H1 (cell line): Measurements from ENCODE around the gene PRSS8. TPM values are rescaled to one million over a fixed set of nuclear protein-coding genes. Genes with fewer than 3 reads are reported as not detected.

Experiments used
- CHD1 ChIP-seq: IDR thresholded peaks from 2 replicates; pipeline ENCODE4 v1.6.1; 2012; ENCODE audit warnings: low read depth, low read length, improper control_type of control experiment
- HDAC6 ChIP-seq: IDR thresholded peaks from one replicate; pipeline ENCODE4 v1.7.1; 2012; ENCODE audit warnings: low read depth, mild to moderate bottlenecking, inconsistent platforms, low read length, moderate library complexity
- JUND ChIP-seq: IDR thresholded peaks from 2 replicates; pipeline ENCODE4 v1.6.1; 2011; ENCODE audit warnings: mild to moderate bottlenecking, improper control_type of control experiment, low read length
- KDM4A ChIP-seq: IDR thresholded peaks from one replicate; pipeline ENCODE4 v1.7.1; 2012; ENCODE audit warnings: low read depth, mild to moderate bottlenecking, moderate library complexity, low read length, inconsistent platforms; ENCODE audit not compliant: severe bottlenecking
- NANOG ChIP-seq: IDR thresholded peaks from 2 replicates; pipeline ENCODE4 v1.6.1; 2011; ENCODE audit warnings: low read length, low read depth, mild to moderate bottlenecking, inconsistent platforms; ENCODE audit not compliant: insufficient read depth, poor library complexity, severe bottlenecking
- POLR2A ChIP-seq, 2 experiments: IDR thresholded peaks; 1 replicate in 1 of 2; 2 replicates in 1 of 2; pipeline ENCODE4 v1.6.1; 2011; ENCODE audit warnings: low read depth in 2 of 2, low read length in 2 of 2, mild to moderate bottlenecking in 2 of 2; ENCODE audit errors: control extremely low read depth in 1 of 2
- USF2 ChIP-seq: IDR thresholded peaks from 2 replicates; pipeline ENCODE4 v1.6.1; 2011; ENCODE audit warnings: low read length, improper control_type of control experiment
- polyA plus RNA-seq, 7 experiments: library from polyadenylated mRNA; depleted of rRNA in 3 of 7; stranded (reverse) in 5 of 7; unstranded in 2 of 7; fragments of >200 nt in 5 of 7; fragments of 200-250 nt in 2 of 7; gene quantifications; 1 replicate in 5 of 7; 2 replicates in 1 of 7; 4 replicates in 1 of 7; pipeline versions ENCODE4 v1.2.1 to v1.2.3, GENCODE V29; 2011 to 2013; ENCODE audit warnings: missing spikeins in 2 of 7, mixed read lengths in 2 of 7
- total RNA-seq: library from RNA; stranded (reverse); fragmentation: NEBNext Ultra II Directional; extraction: Animal tissue kit (Norgen Biotek cat#: 25700); gene quantifications from 2 replicates; pipeline ENCODE4 v1.2.1, GENCODE V29; 2021
- TF ChIP-seq, protein P1 (sequence below): fragments of 300-600 bp; sonication (generic); IDR thresholded peaks from 2 replicates; pipeline ENCODE4 v1.7.1; 2012; ENCODE audit warnings: low read length, moderate library complexity, mild to moderate bottlenecking, inconsistent platforms; ENCODE audit not compliant: insufficient replicate concordance

PRSS8 gene
- total and polyA plus RNA-seq, 2 of the 8 experiments (the other 6 are each of a cell fraction or from before 2014, with no cell fraction given), result 87.7 to 273 TPM

DNA sequence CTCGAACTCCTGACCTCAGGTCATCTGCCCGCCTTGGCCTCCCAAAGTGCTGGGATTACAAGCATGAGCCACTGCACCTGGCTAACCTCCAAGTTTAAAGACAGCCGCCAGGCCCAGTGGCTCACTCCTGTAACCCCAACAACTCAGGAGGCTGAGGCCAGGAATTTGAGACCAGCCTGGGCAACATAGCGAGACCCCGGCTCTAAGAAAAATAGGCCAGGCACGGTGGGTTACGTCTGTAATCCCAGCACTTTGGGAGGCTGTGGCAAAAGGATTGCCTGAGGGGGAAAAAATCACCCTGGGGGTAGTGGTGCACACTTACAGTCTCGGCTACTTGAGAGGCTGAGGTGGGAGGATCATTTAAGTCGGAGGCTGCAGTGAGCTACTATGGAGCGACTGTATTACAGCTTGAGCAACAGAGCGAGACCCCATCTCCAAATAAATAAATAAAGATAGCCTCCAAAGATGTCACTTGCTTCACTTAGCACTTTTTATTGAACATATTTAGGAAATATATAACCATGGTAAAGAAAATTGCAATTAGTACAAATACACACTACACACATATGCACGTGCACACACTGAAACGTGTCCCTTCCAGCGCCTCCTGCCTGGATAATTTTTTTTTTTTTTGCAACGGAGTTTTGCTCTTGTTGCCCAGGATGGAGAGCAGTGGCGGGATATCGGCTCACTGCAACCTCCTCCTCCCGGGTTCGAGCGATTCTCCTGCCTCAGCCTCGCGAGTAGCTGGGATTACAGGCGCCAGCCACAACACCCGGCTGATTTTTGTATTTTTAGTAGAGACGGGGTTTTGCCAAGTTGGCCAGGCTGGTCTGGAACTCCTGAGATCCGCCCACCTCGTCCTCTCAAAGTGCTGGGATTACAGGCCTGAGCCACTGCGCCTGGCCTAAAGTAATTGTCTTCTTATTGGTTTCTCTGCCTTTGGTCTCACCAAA is 28.7 kb downstream of the PRSS8 start (continued):
- TF ChIP-seq KDM4A (no peak), JUND (no peak), POLR2A (IDR thresholded peaks at IDR 0.05; ENCODE audit: control extremely low read depth in 1 of 2, low read depth in 2 of 2, low read length in 2 of 2) (no peak), USF2 (no peak), CHD1 (no peak), NANOG (no peak), HDAC6 (no peak)
- TF ChIP-seq, protein P1, sequence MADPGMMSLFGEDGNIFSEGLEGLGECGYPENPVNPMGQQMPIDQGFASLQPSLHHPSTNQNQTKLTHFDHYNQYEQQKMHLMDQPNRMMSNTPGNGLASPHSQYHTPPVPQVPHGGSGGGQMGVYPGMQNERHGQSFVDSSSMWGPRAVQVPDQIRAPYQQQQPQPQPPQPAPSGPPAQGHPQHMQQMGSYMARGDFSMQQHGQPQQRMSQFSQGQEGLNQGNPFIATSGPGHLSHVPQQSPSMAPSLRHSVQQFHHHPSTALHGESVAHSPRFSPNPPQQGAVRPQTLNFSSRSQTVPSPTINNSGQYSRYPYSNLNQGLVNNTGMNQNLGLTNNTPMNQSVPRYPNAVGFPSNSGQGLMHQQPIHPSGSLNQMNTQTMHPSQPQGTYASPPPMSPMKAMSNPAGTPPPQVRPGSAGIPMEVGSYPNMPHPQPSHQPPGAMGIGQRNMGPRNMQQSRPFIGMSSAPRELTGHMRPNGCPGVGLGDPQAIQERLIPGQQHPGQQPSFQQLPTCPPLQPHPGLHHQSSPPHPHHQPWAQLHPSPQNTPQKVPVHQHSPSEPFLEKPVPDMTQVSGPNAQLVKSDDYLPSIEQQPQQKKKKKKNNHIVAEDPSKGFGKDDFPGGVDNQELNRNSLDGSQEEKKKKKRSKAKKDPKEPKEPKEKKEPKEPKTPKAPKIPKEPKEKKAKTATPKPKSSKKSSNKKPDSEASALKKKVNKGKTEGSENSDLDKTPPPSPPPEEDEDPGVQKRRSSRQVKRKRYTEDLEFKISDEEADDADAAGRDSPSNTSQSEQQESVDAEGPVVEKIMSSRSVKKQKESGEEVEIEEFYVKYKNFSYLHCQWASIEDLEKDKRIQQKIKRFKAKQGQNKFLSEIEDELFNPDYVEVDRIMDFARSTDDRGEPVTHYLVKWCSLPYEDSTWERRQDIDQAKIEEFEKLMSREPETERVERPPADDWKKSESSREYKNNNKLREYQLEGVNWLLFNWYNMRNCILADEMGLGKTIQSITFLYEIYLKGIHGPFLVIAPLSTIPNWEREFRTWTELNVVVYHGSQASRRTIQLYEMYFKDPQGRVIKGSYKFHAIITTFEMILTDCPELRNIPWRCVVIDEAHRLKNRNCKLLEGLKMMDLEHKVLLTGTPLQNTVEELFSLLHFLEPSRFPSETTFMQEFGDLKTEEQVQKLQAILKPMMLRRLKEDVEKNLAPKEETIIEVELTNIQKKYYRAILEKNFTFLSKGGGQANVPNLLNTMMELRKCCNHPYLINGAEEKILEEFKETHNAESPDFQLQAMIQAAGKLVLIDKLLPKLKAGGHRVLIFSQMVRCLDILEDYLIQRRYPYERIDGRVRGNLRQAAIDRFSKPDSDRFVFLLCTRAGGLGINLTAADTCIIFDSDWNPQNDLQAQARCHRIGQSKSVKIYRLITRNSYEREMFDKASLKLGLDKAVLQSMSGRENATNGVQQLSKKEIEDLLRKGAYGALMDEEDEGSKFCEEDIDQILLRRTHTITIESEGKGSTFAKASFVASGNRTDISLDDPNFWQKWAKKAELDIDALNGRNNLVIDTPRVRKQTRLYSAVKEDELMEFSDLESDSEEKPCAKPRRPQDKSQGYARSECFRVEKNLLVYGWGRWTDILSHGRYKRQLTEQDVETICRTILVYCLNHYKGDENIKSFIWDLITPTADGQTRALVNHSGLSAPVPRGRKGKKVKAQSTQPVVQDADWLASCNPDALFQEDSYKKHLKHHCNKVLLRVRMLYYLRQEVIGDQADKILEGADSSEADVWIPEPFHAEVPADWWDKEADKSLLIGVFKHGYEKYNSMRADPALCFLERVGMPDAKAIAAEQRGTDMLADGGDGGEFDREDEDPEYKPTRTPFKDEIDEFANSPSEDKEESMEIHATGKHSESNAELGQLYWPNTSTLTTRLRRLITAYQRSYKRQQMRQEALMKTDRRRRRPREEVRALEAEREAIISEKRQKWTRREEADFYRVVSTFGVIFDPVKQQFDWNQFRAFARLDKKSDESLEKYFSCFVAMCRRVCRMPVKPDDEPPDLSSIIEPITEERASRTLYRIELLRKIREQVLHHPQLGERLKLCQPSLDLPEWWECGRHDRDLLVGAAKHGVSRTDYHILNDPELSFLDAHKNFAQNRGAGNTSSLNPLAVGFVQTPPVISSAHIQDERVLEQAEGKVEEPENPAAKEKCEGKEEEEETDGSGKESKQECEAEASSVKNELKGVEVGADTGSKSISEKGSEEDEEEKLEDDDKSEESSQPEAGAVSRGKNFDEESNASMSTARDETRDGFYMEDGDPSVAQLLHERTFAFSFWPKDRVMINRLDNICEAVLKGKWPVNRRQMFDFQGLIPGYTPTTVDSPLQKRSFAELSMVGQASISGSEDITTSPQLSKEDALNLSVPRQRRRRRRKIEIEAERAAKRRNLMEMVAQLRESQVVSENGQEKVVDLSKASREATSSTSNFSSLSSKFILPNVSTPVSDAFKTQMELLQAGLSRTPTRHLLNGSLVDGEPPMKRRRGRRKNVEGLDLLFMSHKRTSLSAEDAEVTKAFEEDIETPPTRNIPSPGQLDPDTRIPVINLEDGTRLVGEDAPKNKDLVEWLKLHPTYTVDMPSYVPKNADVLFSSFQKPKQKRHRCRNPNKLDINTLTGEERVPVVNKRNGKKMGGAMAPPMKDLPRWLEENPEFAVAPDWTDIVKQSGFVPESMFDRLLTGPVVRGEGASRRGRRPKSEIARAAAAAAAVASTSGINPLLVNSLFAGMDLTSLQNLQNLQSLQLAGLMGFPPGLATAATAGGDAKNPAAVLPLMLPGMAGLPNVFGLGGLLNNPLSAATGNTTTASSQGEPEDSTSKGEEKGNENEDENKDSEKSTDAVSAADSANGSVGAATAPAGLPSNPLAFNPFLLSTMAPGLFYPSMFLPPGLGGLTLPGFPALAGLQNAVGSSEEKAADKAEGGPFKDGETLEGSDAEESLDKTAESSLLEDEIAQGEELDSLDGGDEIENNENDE, result no peak
